Chondrocyte (in vitro differentiated cells): ENCODE results near the gene ITPR2. TPM values are rescaled to one million over a fixed set of nuclear protein-coding genes. Genes with fewer than 3 reads are reported as not detected.

Source experiments
- DNase-seq: peaks from one replicate; pipeline ENCODE4 v3.0.0; 2021; ENCODE audit warnings: mixed read lengths, low spot score
- H3K27ac Mint-ChIP-seq: one replicate; pipeline ENCODE4 v1.8.0; 2021; ENCODE audit warnings: mild to moderate bottlenecking, moderate library complexity, mixed read lengths; ENCODE audit not compliant: unreplicated experiment
- H3K27me3 Mint-ChIP-seq: 2 replicates; pipeline ENCODE4 v1.8.0; 2021; ENCODE audit warnings: low read depth, mixed read lengths
- H3K36me3 Mint-ChIP-seq: 2 replicates; pipeline ENCODE4 v1.8.0; 2021; ENCODE audit warnings: low read depth, mixed read lengths
- H3K4me1 Mint-ChIP-seq: 2 replicates; pipeline ENCODE4 v1.8.0; 2021; ENCODE audit warnings: low read depth, mild to moderate bottlenecking, mixed read lengths
- H3K4me3 Mint-ChIP-seq: one replicate; pipeline ENCODE4 v1.8.0; 2021; ENCODE audit warnings: mild to moderate bottlenecking, moderate library complexity, mixed read lengths; ENCODE audit not compliant: unreplicated experiment
- H3K9me3 Mint-ChIP-seq: 2 replicates; pipeline ENCODE4 v1.8.0; 2021; ENCODE audit warnings: low read depth, mixed read lengths
- CTCF ChIP-seq: fragments of 200-600 bp; sonication (generic); IDR thresholded peaks from 2 replicates; pipeline ENCODE4 v1.5.0; 2021; ENCODE audit warnings: antibody characterized with exemption, mild to moderate bottlenecking, moderate library complexity
- total RNA-seq: library from RNA; stranded (reverse); gene quantifications from 3 replicates; pipeline ENCODE4 v1.2.1, GENCODE V29; 2021

The ITPR2 gene
- total RNA-seq, 1 donor from 2014 or later, result 18.7 TPM

GRCh38 chr12:26768611-26769603 is 64.1 kb downstream of the ITPR2 start:
- DNase-seq, result no peak
- Mint-ChIP-seq H3K36me3 (no peaks in the 10 kb centered on the region), H3K27me3 (no peaks in the 10 kb centered on the region), H3K9me3 (no peaks in the 10 kb centered on the region), H3K27ac (no peak overlapping the region), H3K4me3 (no peak overlapping the region), H3K4me1 (no peaks in the 10 kb centered on the region)
- TF ChIP-seq CTCF, result no peak

GRCh38 chr12:26767865-26768264 is 65.1 kb downstream of the ITPR2 start:
- Mint-ChIP-seq H3K4me1 (no peaks in the 10 kb centered on the region), H3K9me3 (no peaks in the 10 kb centered on the region), H3K4me3 (no peak overlapping the region), H3K27me3 (no peaks in the 10 kb centered on the region), H3K27ac (no peak overlapping the region), H3K36me3 (no peaks in the 10 kb centered on the region)
- no peak for DNase-seq
- TF ChIP-seq CTCF, result no peak

DNA sequence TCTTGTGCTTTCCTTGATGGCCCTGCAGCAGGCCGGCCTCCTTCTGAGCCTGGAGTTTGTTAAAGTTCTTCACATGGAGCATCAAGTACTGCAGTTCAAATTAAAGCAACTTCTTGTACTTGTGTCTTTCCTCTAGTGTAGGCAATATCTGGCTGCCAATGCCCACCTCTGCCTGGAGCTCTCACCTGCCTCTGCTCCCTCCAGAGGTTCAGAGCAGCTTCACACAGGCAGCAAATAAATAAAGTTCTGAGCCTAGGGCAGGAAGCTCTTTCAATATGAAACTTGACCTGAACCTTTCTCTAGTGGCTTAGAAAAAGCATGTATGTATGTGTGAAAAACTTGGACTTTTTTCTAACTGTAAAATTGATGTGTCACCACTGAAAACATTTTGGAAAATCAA is 65.9 kb downstream of the ITPR2 start:
- no peak overlapping the region for H3K4me3 Mint-ChIP-seq
- no peak for DNase-seq
- no peak overlapping the region for H3K27ac Mint-ChIP-seq
- no peaks in the 10 kb centered on the region for H3K4me1 Mint-ChIP-seq
- no peak for TF ChIP-seq CTCF
- peaks cover 2% of the 10 kb centered on the region for H3K36me3 Mint-ChIP-seq
- H3K9me3 Mint-ChIP-seq, result peaks cover 2% of the 10 kb centered on the region
- H3K27me3 Mint-ChIP-seq, result no peaks in the 10 kb centered on the region

- Mint-ChIP-seq H3K4me1 (no peaks in the 10 kb centered on the region), H3K4me3 (no peak overlapping the region), H3K36me3 (peaks cover 12% of the 10 kb centered on the region), H3K9me3 (peaks cover 13% of the 10 kb centered on the region), H3K27me3 (no peaks in the 10 kb centered on the region), H3K27ac (no peak overlapping the region)
- no peak for DNase-seq
- no peak for TF ChIP-seq CTCF
Measured at GRCh38 chr12:26762186-26762585, 70.8 kb downstream of the ITPR2 start.

DNA sequence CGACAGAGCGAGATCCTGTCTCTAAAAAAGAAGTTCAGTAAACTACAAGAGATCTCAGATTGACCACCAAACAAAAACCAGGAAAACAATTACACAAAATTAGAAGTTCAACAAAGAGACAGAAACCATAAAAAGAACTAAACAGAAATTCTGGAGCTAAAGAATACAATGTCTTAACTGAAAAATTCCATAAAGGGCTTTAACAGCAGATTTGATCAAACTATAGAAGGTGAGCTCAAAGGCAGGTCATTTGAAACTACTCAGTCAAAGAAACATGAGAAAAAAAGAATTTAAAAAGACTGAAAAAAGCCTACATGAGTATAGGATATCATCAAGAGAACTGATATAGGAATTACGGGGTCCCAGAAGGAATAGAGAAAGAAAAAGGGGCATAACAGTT is 71.2 kb downstream of the ITPR2 start:
- H3K9me3 Mint-ChIP-seq, result peaks cover 13% of the 10 kb centered on the region
- peaks cover 12% of the 10 kb centered on the region for H3K36me3 Mint-ChIP-seq
- no peaks in the 10 kb centered on the region for H3K4me1 Mint-ChIP-seq
- H3K27ac Mint-ChIP-seq, result no peak overlapping the region
- TF ChIP-seq CTCF, result no peak
- H3K4me3 Mint-ChIP-seq, result no peak overlapping the region
- DNase-seq, result no peak
- no peaks in the 10 kb centered on the region for H3K27me3 Mint-ChIP-seq
